RKO (cell line): Measurements from ENCODE around the gene TACSTD2.
A peak's percentile ranks its signal among the peaks of the same experiment; 100 is the strongest.
"Not testable (repeated sequence)": the region's sequence is repeated elsewhere in the genome, so short reads cannot be mapped to it uniquely, and the experiment has no call there.

Experiments
- DNase-seq: peaks from one replicate; pipeline ENCODE4 v3.0.0-alpha.2; 2016; ENCODE audit warnings: low spot score

Gene TACSTD2, protein sequence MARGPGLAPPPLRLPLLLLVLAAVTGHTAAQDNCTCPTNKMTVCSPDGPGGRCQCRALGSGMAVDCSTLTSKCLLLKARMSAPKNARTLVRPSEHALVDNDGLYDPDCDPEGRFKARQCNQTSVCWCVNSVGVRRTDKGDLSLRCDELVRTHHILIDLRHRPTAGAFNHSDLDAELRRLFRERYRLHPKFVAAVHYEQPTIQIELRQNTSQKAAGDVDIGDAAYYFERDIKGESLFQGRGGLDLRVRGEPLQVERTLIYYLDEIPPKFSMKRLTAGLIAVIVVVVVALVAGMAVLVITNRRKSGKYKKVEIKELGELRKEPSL

DNA sequence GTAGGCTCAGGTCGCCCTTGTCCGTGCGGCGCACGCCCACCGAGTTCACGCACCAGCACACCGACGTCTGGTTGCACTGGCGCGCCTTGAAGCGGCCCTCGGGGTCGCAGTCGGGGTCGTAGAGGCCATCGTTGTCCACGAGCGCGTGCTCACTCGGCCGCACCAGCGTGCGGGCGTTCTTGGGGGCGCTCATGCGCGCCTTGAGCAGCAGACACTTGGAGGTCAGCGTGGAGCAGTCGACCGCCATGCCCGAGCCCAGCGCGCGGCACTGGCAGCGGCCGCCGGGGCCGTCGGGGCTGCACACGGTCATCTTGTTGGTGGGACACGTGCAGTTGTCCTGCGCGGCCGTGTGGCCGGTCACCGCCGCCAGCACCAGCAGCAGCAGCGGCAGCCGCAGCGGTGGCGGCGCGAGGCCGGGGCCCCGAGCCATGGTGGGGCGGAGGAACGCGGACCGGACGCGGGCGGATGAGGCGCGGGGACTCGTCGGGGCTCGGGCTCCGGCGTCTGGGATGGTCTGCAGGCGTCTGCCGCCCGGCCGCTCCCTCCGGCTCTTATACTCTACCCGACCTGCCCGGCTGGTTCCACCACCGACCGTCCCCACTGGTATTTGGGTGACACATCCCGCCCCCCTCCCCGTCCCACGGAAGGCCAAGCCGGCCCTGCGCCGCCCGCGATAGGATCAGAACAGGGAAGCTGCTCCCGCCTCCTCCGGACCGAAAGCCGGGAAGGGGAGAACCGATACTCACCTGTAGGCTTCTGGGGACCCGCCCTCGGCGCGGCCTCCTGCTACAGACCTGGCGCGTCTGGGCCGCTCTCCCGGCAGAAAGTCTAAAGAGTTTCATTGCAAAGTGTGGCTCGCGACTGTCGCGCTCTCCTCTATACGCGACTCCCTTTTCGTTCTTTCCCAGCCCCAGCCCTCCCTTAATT is at the start of gene TACSTD2:
TACSTD2 (minus strand) TSS at position 526 of the 927 bp plus-strand sequence; CDS start at position 430, 96 bp downstream.
- no peak for DNase-seq

DNA sequence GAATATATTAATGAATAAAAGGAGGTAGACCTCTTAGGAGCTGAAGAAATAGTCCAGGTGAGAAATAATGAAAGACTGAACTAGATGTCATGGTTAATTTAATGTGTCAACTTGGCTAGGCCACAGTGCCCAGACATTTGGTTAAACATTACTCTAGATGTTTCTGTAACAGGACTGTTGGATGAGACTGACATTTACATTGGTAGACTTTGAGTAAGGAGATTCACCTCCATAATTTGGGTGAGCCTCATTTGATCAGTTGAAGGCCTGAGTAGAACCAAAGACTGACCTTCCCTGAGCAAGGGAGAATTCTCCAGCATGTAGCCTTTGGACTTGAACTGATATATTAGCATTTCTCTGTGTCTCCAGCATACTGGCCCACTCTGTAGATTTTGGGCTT is 49.2 kb upstream of the TACSTD2 start:
- no peak for DNase-seq

DNA sequence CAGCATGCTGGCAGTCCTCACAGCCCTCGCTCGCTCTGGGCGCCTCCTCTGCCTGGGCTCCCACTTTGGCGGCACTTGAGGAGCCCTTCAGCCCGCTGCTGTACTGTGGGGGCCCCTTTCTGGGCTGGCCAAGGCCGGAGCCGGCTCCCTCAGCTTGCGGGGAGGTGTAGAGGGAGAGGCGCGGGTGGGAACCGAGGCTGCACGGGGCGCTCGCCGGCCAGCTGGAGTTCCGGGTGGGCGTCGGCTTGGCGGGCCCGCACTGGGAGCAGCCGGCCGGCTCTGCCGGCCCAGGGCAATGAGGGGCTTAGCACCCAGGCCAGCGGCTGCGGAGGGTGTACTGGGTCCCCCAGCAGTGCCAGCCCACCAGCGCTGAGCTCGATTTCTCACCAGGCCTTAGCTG is 46.2 kb upstream of the TACSTD2 start:
- not testable (repeated sequence) for DNase-seq

DNA sequence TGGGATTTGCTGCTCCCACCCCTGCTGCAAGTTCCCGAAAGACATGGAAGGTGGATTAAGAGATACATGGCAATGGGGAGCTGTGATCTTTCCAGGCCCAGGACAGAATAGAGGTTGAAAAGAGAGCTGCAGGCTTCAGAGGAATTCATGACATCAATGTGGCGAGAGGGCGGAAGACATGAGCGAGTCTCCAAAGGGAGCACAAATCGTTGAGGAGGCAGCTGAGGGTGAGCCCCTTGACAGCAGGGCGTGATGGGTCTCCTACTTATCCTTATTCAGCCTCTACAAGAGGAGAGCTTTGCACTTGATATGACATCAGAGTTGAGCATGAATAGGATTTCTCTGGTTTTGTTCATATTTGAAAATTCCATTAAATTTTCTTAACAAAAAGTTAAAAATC is 45.5 kb upstream of the TACSTD2 start:
- DNase-seq, result no peak

DNA sequence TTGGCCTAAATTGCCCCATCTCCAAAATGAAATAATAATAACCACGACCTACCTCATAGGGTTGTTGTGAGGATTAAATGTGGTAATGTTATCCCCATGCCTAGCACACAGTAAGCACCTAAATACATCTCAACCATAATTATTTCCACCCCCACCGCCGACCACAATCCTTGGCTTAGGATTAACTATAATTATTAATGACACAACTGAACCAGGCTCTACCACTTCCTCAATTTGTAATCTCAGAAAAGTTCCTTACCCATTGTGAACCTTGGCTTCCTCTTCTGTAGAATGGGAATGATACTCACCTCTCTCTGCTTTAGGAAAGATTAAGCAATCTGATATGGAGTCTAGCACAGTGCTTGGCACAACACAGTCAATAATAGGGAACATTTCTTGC is 44.3 kb upstream of the TACSTD2 start:
- DNase-seq, result no peak

DNA sequence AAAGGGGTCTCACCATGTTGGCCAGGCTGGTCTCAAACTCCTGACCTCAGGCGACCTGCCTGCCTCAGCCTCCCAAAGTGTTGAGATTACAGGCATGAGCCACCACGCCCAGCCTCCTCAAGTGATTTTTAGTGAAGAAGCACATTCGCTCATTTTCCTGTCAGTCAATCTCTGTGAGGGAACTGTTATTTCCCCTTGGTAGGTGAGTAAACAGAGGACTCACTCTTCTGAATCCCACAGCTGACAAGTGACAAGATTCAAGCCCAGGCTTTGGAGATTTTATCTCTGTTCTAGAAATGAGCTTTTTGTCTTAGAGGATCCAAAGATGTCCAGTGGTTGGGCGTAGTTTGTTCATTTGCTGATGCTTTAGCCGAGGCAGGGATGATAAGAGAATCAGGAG is 43.9 kb upstream of the TACSTD2 start:
- DNase-seq, result no peak

DNA sequence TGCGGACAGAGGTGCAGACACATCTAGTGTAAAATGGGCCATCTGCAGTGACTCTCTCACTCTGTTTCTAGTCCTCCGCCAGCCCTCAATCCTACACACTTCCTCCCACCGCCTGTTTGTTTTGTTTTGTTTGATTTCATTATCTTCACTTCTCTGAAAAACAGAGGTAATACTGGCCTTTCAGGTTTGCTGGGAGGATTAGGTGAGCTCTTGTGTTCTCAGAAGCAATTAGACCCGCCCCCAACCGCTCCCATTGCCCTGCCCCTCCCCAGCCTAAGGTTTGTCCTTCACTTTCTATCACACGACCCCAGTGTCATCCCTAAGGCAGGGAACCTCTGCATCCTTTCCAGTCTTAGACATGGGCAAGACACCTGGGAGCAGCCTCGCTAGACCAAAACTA is 43.2 kb upstream of the TACSTD2 start:
- DNase-seq, result no peak

DNA sequence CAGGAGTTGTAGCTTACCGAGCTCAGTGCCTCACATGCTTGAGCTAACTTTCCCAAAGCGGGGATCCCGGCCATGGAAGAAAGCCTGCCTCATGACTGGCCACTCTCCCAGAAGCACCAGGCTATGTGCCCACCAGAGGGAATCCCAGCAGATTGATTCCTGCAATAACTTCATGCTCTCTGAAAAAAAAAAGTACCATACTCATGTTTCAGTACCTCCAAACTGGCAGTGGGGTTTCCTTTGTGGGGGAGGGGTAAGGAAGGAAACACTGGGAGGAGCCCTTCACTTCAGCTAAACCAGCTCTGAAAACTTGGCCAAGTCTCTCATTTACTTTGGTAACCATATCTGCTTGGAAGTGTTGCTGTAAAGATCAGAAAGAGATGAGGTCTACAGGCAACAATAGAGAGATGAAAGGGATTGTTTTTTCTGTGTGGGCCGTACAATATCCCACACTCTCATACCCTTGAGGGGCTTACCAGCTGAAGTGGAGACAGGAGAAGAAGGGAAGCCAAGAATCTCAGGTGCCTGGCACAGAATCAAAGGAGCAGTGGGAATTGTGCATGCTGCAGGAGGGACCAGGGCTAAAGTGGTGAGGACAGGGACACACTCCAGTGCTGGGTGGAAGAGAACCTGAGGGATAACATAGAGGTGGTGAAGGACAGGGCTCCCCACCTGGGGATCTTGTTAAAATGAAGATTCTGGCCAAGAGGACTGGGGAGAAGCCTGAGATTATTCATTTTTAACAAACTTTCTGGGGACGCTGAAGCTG is 42.4 kb upstream of the TACSTD2 start:
- DNase-seq, result no peak

DNA sequence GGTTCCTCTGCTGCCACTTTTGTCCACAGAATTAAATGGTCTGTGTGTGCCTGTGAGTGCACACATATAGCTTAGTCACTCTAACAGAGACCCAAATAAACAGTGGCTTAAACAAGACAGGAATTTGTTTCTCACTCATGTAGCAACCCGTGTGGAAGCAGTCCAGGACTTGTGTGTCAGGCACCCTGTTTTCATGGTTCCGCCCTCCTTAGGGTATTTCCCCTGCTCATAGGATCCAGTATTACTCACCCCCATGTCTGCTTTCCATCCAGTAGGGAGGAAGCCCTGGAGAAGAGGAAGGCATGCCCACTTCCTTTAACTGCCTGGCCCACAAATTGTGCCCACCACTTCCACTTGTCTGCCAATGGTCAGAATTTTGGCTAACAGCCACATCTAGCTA is 41.3 kb upstream of the TACSTD2 start:
- DNase-seq, result peak; percentile 14

DNA sequence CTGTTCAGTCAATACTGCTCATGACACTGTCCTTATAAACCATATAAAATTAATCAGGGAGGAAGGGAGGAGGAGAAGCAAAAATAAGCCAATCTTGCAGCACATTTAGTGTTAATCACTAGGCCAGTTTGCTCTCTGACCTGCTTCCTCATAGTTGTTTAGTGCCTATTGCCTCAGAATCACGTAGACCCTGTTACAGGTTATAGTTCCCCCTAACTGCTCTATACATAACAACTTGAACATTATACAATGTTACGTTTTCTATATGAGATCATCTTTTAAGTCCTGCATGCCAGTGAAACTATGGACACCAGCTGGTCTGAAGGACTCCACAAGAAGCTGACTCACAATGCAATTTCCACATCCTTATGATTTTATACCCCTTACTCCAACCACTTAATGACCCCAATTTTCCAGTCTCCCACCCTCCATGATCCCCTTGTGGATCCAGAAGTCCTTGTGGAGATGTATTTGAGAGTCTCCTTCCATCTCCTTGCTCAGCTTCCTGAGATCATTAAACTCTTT is 34.9 kb upstream of the TACSTD2 start:
- no peak for DNase-seq

DNA sequence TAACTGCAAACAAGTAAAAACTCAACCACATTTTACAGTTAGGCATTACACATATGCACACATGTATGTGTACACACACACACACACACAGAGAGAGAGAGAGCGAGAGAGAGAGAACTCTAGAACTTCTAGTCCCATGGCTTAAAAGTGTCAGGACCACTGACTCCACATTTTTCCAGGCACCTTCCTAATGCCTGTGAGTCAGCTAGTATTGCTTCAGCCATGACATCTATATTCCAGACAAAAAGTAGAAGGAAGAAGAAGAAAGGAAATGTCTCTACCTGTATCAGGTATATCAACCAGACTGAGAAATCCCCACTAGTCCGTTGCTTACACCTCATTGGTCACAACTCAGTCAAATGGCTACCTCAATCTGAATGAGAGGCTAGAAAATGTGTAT is 31.9 kb upstream of the TACSTD2 start:
- no peak for DNase-seq

DNA sequence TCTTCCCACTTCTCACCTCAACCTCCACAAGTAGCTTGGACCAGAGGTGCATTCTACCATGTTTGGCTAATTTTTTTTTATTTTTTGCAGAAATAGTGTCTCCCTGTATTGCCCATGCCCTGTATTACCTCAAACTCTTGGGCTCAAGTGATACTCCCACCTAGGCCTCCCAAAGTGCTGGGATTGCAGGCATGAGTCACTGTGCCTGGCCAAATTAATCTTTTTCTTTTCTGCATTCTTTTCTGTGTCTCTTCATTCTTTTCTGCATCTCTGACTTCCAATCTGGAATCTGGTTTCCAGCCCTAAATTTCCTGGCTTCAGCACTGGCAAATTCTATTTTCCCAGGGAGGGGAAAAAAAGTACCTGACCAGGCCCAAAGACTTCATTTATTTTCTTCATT is 31.2 kb upstream of the TACSTD2 start:
- DNase-seq, result no peak

DNA sequence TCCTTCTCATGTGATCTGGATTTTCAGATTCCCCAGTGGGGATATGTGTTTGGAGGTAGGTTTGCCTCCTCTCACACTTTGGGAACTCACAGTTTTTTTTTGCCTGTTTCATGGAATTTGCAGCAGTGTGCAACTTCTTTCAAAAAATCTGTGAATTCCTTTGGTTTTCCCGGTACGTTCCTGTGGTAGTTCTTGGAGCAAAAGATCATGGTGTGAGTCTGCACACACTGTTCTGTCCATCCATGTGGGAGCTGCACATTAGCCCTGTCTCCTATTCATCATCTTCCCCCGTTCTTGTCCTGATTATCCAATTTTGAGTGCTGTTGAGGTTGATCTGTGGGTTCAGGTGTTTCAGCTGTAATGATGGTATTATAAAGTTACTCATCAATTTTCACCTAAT is 30.3 kb upstream of the TACSTD2 start:
- no peak for DNase-seq

DNA sequence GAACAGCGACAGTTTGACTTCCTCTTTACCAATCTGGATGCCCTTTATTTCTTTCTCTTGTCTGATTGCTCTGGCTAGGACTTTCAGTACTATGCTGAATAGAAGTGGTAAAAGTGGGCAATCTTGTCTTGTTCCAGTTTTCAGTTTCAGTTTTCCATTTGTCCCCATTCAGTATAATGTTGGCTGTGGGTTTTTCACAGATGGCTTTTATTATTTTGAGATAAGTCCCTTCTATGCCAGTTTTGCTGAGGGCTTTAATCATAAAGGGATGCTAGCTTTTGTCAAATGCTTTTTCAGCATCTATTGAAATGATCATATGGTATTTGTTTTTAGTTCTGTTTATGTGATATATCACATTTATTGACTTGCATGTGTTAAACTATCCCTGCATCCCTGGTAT is 24.9 kb upstream of the TACSTD2 start:
- DNase-seq, result not testable (repeated sequence)

DNA sequence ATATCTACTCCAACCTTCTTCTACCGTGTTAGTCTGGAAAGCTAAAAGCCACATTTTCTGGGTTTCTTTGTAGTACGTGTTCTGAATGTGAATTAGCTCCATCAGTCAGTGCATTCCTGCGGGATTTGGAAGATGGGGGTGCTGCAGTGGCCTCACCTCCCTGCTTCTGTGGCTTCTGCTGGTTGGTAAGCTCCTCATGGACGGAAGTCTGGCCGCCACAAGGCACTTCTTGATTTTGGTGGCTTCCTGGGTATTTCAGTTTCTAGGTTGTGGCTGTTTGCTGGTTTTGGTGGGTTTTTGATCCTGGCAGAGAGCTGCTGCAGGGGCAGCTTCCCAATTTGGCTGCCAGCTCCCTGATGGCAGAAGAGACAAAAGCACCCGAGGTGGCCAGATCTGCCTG is 20.9 kb upstream of the TACSTD2 start:
- DNase-seq, result no peak

DNA sequence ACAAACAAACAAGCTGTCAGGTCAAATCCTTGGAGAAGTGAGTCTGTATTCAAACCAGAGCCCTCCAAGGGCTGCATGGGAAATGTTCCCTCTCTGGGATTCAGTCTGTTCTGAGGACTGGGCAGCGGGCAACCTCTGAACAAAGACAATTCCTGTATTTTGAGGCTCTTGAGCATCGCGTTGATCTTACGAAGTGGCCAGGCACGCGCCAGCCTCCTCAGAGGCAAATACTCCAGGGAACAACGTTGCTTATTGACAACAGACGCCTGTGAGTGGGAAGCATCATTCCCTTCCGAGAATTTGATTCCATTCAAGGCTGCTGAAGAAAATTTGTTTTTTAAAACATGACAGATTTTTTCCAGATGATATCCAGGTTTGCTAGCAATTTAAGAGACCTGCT is 20.0 kb upstream of the TACSTD2 start:
- no peak for DNase-seq

DNA sequence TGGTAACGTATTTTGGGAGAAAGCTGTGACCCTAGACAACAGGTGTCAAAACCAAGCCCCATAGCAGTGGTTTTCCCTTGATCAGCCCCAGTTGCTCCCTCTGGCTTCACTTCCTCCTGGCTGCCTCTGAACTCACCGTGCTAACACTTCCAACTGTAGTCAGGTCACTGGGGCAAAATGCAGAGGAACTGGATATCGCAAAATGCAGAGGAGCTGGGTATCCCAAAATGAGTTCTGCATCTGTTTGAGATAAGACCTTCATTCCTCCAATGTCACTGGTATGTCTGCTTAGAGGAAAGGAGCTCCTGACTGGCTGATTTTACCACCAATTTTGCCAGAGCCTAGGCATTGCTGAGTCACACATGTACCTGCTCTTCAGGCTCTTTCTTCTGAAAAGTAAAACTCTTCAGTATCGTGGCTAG is 19.6 kb upstream of the TACSTD2 start:
- DNase-seq, result no peak

DNA sequence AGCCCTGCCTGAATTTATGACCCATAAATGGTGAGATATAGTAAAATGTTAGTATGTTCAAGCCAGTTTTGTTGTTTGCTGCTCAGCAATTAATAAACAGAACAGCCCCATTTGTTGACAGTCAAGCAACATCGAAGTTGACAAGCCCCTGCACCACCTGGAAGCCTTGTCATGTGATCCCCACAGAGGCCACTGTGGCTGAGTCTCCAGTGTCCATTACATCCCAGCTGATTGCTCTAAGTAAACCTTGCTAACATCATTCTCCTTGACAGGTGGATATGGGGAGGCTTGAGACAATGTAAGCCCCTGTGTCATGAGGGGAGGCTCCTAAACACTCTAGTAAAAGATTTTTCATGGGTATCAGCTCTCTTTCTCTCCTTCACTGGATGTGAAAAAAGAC is 17.5 kb upstream of the TACSTD2 start:
- DNase-seq, result no peak

DNA sequence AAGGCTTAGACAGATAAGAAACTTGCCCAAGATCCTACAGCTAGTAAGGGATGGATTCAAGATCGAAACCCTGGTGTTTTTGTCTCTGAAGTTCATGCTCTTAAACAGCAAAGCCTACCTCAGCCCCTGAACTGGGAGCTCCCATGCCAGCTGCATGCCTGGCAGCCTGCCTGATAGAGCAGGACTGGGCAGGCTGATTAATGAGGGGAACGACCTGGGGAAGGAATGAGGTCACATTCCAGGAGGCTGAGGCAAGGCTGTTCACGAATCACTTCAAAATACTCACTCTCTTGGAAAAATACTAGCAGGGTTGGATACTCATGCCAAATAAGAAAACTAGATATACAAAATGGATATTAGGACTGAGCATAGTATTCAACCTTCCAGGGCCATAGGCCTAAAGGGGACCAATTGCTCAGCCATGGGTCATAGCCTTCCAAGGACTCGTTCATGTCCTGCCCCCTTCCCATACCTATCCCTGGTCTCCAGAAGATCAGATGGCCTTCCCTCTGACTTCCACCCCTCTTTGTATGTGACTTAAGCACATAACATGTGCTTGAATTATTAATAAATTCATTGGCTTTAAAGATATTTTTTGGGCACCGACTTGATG is 15.6 kb upstream of the TACSTD2 start:
- peak; percentile 30 for DNase-seq

DNA sequence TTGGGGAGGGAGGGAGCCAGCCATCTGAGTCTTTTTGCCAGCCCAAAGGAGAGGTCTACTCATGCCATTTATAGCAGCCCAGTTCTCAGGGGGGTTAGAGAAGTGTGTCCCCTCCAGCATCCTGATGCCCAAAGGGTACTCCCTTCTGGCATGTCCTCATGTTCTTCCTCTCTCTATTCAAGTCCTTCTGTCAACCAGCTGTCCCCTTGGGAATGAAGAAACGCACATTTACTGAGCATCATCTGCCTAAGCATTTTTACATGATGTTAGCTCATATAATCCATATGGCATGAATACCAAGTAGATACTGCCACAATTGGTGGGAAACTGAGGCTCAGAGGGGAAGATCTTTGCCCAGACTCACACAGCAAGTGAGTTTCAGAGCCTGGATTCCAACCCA is 14.8 kb upstream of the TACSTD2 start:
- no peak for DNase-seq

DNA sequence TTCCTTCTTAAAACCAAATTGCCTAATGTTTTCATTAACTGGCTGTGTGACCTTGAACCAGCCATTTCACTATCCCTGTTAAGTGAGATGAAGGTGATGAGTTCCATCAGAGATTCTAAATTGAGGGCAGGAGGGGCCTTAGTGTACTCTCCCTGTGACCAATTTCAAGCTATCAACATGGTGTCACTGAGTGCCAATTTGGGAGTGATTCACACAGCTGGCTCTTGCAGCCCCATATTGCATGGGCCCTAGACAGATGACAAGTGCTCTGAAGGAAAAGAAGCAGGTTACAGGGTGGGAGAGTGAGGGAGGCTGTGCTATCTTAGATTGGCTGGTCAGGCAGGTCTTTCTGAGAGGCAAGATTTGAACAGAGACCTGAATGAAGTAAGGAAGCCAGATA is 13.0 kb upstream of the TACSTD2 start:
- DNase-seq, result no peak

DNA sequence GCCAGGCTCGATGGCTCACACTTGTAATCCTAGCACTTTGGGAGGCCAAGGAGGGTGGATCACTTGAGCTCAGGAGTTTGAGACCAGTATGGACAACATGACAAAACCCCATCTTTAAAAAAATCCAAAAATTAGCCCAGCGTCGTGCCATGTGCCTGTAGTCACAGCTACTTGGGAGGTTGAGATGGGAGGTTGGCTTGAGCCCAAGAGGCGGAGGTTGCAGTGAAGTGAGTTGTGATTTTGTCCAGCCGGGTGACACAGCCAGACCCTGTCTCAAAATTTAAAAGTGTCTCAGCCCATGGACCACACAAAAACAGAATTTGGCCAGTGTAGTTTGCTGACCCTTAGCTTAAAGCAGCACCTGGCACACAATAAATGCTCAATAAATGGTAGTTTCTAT is 11.3 kb upstream of the TACSTD2 start:
- no peak for DNase-seq
